ENCODE measurements around the gene SLC44A4. TPM values are rescaled to one million over a fixed set of nuclear protein-coding genes. Genes with fewer than 3 reads are reported as not detected.

The SLC44A4 gene
- total and polyA plus RNA-seq, 2 of the 8 experiments (the other 6 are each of a cell fraction or from before 2014, with no cell fraction given), result 4.8 to 7.0 TPM

DNA sequence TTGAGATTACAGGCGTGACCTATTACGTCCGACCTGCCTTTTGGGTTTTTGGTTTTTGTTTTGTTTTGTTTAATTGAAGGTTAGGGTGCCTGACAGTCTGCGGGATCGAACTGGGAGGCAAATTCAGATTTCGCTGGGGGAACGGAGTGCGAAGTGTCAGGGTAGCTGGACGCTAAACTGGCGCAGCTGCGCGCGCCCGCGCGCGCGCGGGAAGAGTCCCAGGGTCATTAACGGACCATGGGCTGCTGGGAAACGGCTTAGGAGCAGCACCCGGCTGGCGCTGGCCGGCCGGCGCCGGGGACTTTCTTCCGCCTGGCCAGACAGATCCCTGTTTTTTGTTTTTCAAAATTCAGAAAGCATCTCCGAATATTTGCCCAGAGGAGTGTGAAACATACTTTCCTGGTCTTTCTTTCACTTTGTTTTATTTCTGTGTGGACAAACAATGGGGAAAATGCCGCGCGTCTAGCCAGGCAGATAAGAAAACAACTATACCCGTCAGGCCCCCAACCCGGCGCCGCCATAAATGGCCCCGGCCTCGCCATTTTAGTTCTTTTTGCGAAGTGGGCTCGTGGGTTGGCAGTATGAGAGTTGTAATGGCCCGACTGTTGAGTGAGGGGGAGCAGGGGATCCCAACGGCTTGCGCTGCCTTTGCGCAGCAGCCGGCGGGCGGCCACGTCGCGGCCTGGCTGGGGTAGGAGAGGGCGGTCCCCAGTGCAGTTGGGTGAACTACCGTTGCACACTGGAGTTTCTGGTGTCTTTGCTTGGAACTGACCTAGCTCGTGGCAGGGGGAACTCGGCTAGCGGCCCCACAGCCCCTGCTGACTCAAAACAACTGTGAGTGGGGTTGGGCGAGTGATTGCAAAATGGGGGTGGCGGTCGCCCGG lies 44.2 kb downstream of the SLC44A4 start (continued):
- TF ChIP-seq GTF2F1 (IDR thresholded peaks at IDR 0.05; ENCODE audit: borderline replicate concordance, low read depth, low read length), result peak; percentile 97
- no peak for TF ChIP-seq SAP30 (IDR thresholded peaks at IDR 0.05; ENCODE audit: insufficient read depth, insufficient replicate concordance, low read length)
- peak; percentile 98 for TF ChIP-seq TBP (IDR thresholded peaks at IDR 0.05; ENCODE audit: low read depth, low read length)
- no peak for TF ChIP-seq FOSL1 (IDR thresholded peaks at IDR 0.05; ENCODE audit: insufficient read depth, low read depth, low read length)

Measured in H1 (cell line).